Measurements from ENCODE around the gene SMPD3.
A peak's percentile ranks its signal among the peaks of the same experiment; 100 is the strongest.

The SMPD3 gene

DNA sequence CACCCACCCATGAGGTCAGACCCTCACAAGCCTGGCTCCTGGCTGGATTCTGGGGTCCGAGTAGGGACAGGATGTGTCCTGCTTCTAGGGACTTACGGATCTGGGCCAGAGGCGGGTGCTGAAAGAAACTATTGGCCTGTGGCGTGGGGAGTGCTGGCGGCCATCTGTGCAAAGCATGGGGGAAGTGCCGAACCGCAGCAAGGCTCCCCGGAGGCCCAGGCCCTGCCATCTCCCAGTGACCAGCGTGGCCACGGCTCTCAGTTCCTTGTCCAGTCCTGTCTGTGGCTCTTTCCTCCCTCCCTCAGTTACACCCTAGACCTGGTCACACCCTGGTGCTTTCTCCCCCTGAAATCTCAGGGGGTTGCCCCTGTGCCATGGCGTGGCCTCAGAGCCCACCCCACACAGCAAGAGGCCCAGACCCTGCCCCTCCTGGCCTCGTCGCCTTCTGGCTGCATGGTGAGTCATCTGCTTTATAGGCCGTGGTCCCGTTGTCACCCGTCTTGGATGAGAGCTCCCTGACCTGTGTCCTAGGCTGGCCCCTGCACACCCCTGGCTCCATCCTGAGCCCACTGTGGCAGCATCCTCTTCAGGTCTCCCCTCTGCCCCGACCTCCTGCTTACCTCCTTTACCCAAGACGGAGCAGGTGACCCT is 83.0 kb downstream of the SMPD3 start:
- TF ChIP-seq, protein P1, sequence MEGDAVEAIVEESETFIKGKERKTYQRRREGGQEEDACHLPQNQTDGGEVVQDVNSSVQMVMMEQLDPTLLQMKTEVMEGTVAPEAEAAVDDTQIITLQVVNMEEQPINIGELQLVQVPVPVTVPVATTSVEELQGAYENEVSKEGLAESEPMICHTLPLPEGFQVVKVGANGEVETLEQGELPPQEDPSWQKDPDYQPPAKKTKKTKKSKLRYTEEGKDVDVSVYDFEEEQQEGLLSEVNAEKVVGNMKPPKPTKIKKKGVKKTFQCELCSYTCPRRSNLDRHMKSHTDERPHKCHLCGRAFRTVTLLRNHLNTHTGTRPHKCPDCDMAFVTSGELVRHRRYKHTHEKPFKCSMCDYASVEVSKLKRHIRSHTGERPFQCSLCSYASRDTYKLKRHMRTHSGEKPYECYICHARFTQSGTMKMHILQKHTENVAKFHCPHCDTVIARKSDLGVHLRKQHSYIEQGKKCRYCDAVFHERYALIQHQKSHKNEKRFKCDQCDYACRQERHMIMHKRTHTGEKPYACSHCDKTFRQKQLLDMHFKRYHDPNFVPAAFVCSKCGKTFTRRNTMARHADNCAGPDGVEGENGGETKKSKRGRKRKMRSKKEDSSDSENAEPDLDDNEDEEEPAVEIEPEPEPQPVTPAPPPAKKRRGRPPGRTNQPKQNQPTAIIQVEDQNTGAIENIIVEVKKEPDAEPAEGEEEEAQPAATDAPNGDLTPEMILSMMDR (IDR thresholded peaks at IDR 0.05; ENCODE audit: low read depth, low read length): no peak
- H3K4me3 ChIP-seq (replicated peaks in 1 of 2; ENCODE audit: low read depth in 2 of 2, low read length in 2 of 2): no peak overlapping the region
- no peak for DNase-seq (ENCODE audit: low read depth in 2 of 2)

DNA sequence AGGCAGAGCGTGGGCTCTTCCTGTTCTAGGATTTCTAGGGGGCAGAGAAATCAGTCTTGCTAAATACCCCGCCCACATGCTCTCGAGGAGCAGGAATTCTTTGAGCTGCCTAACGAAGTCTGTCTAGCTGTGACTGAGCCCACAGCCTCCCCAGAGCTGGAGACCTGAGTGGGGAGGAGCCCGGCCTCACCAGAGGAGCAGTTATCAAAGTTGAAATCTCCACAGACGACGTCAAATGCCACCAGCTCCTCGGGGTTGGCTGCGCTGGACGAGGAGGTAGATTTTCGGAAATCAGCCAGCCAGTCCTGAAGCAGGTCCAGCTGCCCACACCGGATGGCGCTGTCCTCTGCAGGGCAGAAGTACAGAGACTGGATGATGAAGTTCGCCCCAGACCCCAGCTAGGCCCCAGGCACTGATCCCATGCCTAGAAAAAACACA is 83.7 kb downstream of the SMPD3 start:
- H3K4me3 ChIP-seq (replicated peaks in 1 of 2; ENCODE audit: low read depth in 2 of 2, low read length in 2 of 2): no peak overlapping the region
- peak in 1 of 2 donors; percentile 33 for DNase-seq (ENCODE audit: low read depth in 2 of 2)
- TF ChIP-seq, protein P1 (IDR thresholded peaks at IDR 0.05; ENCODE audit: low read depth, low read length): peak; percentile 9

- no peak overlapping the region for H3K4me3 ChIP-seq (replicated peaks in 1 of 2; ENCODE audit: low read depth in 2 of 2, low read length in 2 of 2)
- TF ChIP-seq, protein P1 (IDR thresholded peaks at IDR 0.05; ENCODE audit: low read depth, low read length): no peak
- peak in 1 of 2 donors; percentile 9 for DNase-seq (ENCODE audit: low read depth in 2 of 2)
Observed at GRCh38 chr16:68363658-68364521, 84.4 kb downstream of the SMPD3 start.

DNA sequence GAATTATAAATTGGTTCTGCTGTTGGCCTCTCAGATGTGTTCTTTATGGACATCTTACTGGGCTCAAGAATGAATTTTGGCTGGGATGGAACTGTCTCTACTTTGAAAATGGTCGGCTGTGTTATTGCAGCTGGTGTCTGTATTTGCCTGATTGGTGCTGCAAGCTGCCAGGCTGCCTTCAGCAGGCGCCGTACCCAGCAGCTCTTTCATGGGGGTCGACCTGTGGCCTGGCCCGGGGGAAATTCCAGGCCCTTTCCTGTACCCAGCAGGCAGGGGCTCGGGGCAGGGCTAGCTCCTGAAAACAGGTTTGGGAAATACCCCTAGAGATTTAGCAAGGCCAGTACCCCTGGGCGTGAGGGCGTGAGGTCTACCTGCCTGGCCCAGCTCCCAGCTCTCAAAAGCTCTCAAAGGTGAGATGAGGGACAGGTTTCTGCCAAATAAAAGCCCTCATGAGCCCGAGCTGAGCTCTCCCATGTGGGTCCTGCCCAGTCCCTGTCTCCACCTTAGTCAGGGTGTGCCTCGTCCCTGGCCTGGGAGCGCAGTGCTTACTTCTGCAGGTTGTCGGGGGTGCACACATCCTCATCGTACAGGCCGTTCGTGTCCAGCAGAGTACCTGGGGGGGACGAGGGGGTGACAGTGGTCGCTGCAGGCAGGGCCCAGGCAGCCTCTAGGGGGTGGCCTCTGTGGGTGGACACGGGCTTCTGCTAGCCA is 85.2 kb downstream of the SMPD3 start:
- no peak for DNase-seq (ENCODE audit: low read depth in 2 of 2)
- TF ChIP-seq, protein P1 (IDR thresholded peaks at IDR 0.05; ENCODE audit: low read depth, low read length): no peak
- H3K4me3 ChIP-seq (replicated peaks in 1 of 2; ENCODE audit: low read depth in 2 of 2, low read length in 2 of 2): no peak overlapping the region

DNA sequence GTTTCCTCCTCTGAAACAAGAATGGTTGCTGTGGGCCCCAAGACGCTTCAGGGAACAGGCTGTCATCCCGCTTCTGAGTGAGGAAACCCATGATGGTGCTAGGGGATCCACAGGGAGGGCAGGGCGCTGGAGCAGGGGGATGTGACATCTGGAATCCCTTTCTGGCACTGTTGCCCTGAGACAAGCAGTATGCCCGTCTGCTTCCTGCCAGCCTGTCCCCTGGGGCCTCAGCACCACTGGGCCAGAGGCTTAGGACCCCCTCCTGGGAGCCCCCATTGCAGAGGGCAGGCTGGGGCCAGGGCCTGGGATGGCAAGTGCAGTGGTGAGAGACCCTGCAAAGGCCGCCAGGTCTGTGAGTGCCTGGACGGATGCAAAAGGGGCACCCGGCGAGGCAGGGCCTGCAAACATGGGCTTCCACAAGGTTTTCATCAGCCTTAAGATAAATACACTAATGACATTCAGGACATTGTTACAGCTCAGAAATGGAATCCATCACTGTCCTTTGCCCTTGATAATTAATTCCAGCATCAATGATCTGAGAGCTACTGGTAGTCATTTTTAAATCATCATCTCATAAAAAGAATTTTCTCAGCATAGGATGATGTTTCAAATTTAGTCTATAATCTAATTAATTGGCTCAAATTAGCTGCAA is 85.9 kb downstream of the SMPD3 start:
- no peak overlapping the region for H3K4me3 ChIP-seq (replicated peaks in 1 of 2; ENCODE audit: low read depth in 2 of 2, low read length in 2 of 2)
- DNase-seq (ENCODE audit: low read depth in 2 of 2): no peak
- TF ChIP-seq, protein P1 (IDR thresholded peaks at IDR 0.05; ENCODE audit: low read depth, low read length): no peak

GRCh38 chr16:68361485-68361884 is 86.8 kb downstream of the SMPD3 start:
- no peak overlapping the region for H3K4me3 ChIP-seq (replicated peaks in 1 of 2; ENCODE audit: low read depth in 2 of 2, low read length in 2 of 2)
- TF ChIP-seq, protein P1 (IDR thresholded peaks at IDR 0.05; ENCODE audit: low read depth, low read length): no peak
- no peak for DNase-seq (ENCODE audit: low read depth in 2 of 2)
